Measurements from ENCODE around the gene SLC9A9. TPM values are rescaled to one million over a fixed set of nuclear protein-coding genes. Genes with fewer than 3 reads are reported as not detected.
A peak's percentile ranks its signal among the peaks of the same experiment; 100 is the strongest.

Gene SLC9A9
- total and polyA plus RNA-seq, 4 donors, result 3.3 to 15.0 (median 6.1) TPM

GRCh38 chr3:143216709-143217182 lies 631.5 kb downstream of the SLC9A9 start:
- H3K27me3 ChIP-seq (ENCODE audit: control insufficient read depth in 4 of 4, insufficient read depth in 4 of 4, low read length in 3 of 4), result no peaks in the 10 kb centered on the region
- peak overlapping the region in 1 of 2 donors; percentile 31 for H3K9ac ChIP-seq (ENCODE audit: low read depth in 1 of 2, low read length in 2 of 2)
- WGBS, result 47% methylated on average over 3 of the region's 3 CpGs
- H3K27ac ChIP-seq (ENCODE audit: low read depth in 1 of 2, low read length in 2 of 2), result no peak overlapping the region
- TF ChIP-seq RAD21 (IDR thresholded peaks at IDR 0.05) (peak in 1 of 2 donors; percentile 4), SP1 (IDR thresholded peaks at IDR 0.05) (no peak), CTCF (IDR thresholded peaks at IDR 0.05; ENCODE audit: low read depth, low read length, missing input control) (no peak), GABPA (IDR thresholded peaks at IDR 0.05 in 1 of 2, conservative IDR thresholded peaks at IDR 0.05 in 1 of 2) (no peak)
- DNase-seq (ENCODE audit: low spot score), result no peak
- peak overlapping the region in 1 of 3 donors; percentile 19 for H3K4me3 ChIP-seq (ENCODE audit: low read depth in 1 of 3, low read length in 3 of 3)
- no peaks in the 10 kb centered on the region for H3K9me3 ChIP-seq (ENCODE audit: control insufficient read depth in 4 of 4, low read length in 3 of 4)
- peaks cover 2 to 12% (median 8%) of the 10 kb centered on the region in 4 donors for H3K4me1 ChIP-seq (ENCODE audit: control insufficient read depth in 4 of 4, insufficient read depth in 4 of 4, low read length in 3 of 4)
- H3K36me3 ChIP-seq (ENCODE audit: control insufficient read depth in 4 of 4, insufficient read depth in 3 of 4, low read depth in 1 of 4, low read length in 3 of 4), result no peaks in the 10 kb centered on the region

Other genes with a start within 250 kb of the SLC9A9 start
- gene DIPK2A, start 123.4 kb upstream of the SLC9A9 start, total RNA-seq, result 10 to 100 TPM; 37.4 to 81.1 TPM
- gene DIPK2A, start 123.4 kb upstream of the SLC9A9 start, polyA plus RNA-seq, result 1 to 10 TPM; 4.6 to 9.4 TPM